Naive B cell (primary cell): ENCODE results near the gene DRD2. TPM values are rescaled to one million over a fixed set of nuclear protein-coding genes. Genes with fewer than 3 reads are reported as not detected.

Source experiments
- ATAC-seq, 2 donors: fragments of 150-1000 bp; cut with Tn5 transposase; 2 replicates each; pipeline ENCODE4 v1.10.0; 2021; ENCODE audit warnings: low read depth in 2 of 2, mild to moderate bottlenecking in 2 of 2, moderate library complexity in 2 of 2
- DNase-seq: peaks from one replicate; pipeline ENCODE4 v3.0.0; 2022
- H3K27ac Mint-ChIP-seq, 6 donors: one replicate each; pipeline ENCODE4 v1.8.0; 2020 to 2022; ENCODE audit warnings: mild to moderate bottlenecking in 6 of 6, mixed read lengths in 6 of 6, moderate library complexity in 5 of 6, inconsistent platforms in 2 of 6
- H3K27me3 Mint-ChIP-seq, 3 donors: one replicate each; pipeline ENCODE4 v1.8.0; 2021 to 2022; ENCODE audit warnings: mixed read lengths in 3 of 3, mild to moderate bottlenecking in 1 of 3
- H3K36me3 Mint-ChIP-seq, 2 donors: one replicate each; pipeline ENCODE4 v1.8.0; 2020 to 2022; ENCODE audit warnings: mixed read lengths in 2 of 2, inconsistent platforms in 1 of 2, mild to moderate bottlenecking in 1 of 2
- H3K4me1 Mint-ChIP-seq, 3 donors: one replicate each; pipeline ENCODE4 v1.8.0; 2020 to 2022; ENCODE audit warnings: mixed read lengths in 3 of 3, inconsistent platforms in 1 of 3, mild to moderate bottlenecking in 1 of 3, moderate library complexity in 1 of 3
- H3K4me3 Mint-ChIP-seq, 8 donors: one replicate each; pipeline ENCODE4 v1.8.0; 2020 to 2022; ENCODE audit warnings: mild to moderate bottlenecking in 8 of 8, mixed read lengths in 8 of 8, moderate library complexity in 8 of 8, inconsistent platforms in 2 of 8
- H3K9me3 Mint-ChIP-seq, 7 donors: one replicate each; pipeline ENCODE4 v1.8.0; 2020 to 2022; ENCODE audit warnings: mixed read lengths in 7 of 7, mild to moderate bottlenecking in 5 of 7, inconsistent platforms in 2 of 7, moderate library complexity in 1 of 7
- polyA plus RNA-seq, 6 donors: library from polyadenylated mRNA; unstranded; fragments of 300-500 nt; fragmentation: Illumina TruSeq; gene quantifications; one replicate each; pipeline ENCODE4 v1.2.3, GENCODE V29; 2021; ENCODE audit warnings: low read depth in 6 of 6

Gene DRD2
- polyA plus RNA-seq, 6 donors from 2014 or later, result not detected

- DNase-seq (no peak), ATAC-seq (no peak)
- Mint-ChIP-seq H3K27ac (no peak overlapping the region), H3K4me1 (no peaks in the 10 kb centered on the region), H3K36me3 (no peaks in the 10 kb centered on the region), H3K27me3 (peaks cover 8 to 25% (median 21%) of the 10 kb centered on the region in 3 donors), H3K4me3 (no peak overlapping the region), H3K9me3 (no peaks in the 10 kb centered on the region)
These were observed 25.5 kb downstream of the DRD2 start for GRCh38 chr11:113449743-113450142.

GRCh38 chr11:113448316-113448677, 26.9 kb downstream of the DRD2 start:
- no peaks in the 10 kb centered on the region for H3K36me3 Mint-ChIP-seq
- H3K4me1 Mint-ChIP-seq, result no peaks in the 10 kb centered on the region
- H3K27me3 Mint-ChIP-seq, result peaks cover 8 to 32% (median 24%) of the 10 kb centered on the region in 3 donors
- ATAC-seq, result no peak
- no peak for DNase-seq
- no peak overlapping the region for H3K4me3 Mint-ChIP-seq
- H3K9me3 Mint-ChIP-seq, result no peaks in the 10 kb centered on the region
- H3K27ac Mint-ChIP-seq, result peak overlapping the region in 1 of 6 donors; percentile 24

GRCh38 chr11:113447621-113448315, 27.4 kb downstream of the DRD2 start:
- ATAC-seq, result no peak
- H3K27ac Mint-ChIP-seq, result no peak overlapping the region
- H3K4me1 Mint-ChIP-seq, result no peaks in the 10 kb centered on the region
- no peak for DNase-seq
- peaks cover 12 to 34% (median 24%) of the 10 kb centered on the region in 3 donors for H3K27me3 Mint-ChIP-seq
- H3K4me3 Mint-ChIP-seq, result no peak overlapping the region
- H3K9me3 Mint-ChIP-seq, result no peaks in the 10 kb centered on the region
- no peaks in the 10 kb centered on the region for H3K36me3 Mint-ChIP-seq

GRCh38 chr11:113446938-113447337, 28.3 kb downstream of the DRD2 start:
- Mint-ChIP-seq H3K9me3 (no peaks in the 10 kb centered on the region), H3K4me3 (no peak overlapping the region), H3K4me1 (no peaks in the 10 kb centered on the region), H3K27me3 (peaks cover 20 to 38% (median 27%) of the 10 kb centered on the region in 3 donors), H3K27ac (no peak overlapping the region), H3K36me3 (no peaks in the 10 kb centered on the region)
- ATAC-seq (no peak), DNase-seq (no peak)

GRCh38 chr11:113446112-113446511, 29.1 kb downstream of the DRD2 start:
- peaks cover 20 to 38% (median 28%) of the 10 kb centered on the region in 3 donors for H3K27me3 Mint-ChIP-seq
- ATAC-seq (no peak), DNase-seq (no peak)
- H3K9me3 Mint-ChIP-seq, result no peaks in the 10 kb centered on the region
- H3K36me3 Mint-ChIP-seq, result no peaks in the 10 kb centered on the region
- H3K27ac Mint-ChIP-seq, result peak overlapping the region in 1 of 6 donors; percentile 80
- no peaks in the 10 kb centered on the region for H3K4me1 Mint-ChIP-seq
- H3K4me3 Mint-ChIP-seq, result no peak overlapping the region

- H3K27me3 Mint-ChIP-seq, result peaks cover 18 to 44% (median 20%) of the 10 kb centered on the region in 3 donors
- no peak for ATAC-seq
- H3K4me3 Mint-ChIP-seq, result no peak overlapping the region
- no peaks in the 10 kb centered on the region for H3K4me1 Mint-ChIP-seq
- no peak overlapping the region for H3K27ac Mint-ChIP-seq
- no peak for DNase-seq
- no peaks in the 10 kb centered on the region for H3K36me3 Mint-ChIP-seq
- H3K9me3 Mint-ChIP-seq, result no peaks in the 10 kb centered on the region
These were observed 30.6 kb downstream of the DRD2 start for GRCh38 chr11:113444502-113445123.

GRCh38 chr11:113440816-113441215, 34.4 kb downstream of the DRD2 start:
- no peak overlapping the region for H3K27ac Mint-ChIP-seq
- H3K9me3 Mint-ChIP-seq, result no peaks in the 10 kb centered on the region
- no peaks in the 10 kb centered on the region for H3K36me3 Mint-ChIP-seq
- no peaks in the 10 kb centered on the region for H3K4me1 Mint-ChIP-seq
- DNase-seq (no peak), ATAC-seq (no peak)
- H3K27me3 Mint-ChIP-seq, result peaks cover 11 to 32% (median 21%) of the 10 kb centered on the region in 3 donors
- H3K4me3 Mint-ChIP-seq, result no peak overlapping the region

GRCh38 chr11:113436672-113437252, 38.4 kb downstream of the DRD2 start:
- H3K27ac Mint-ChIP-seq, result peak overlapping the region in 1 of 6 donors; percentile 34
- H3K27me3 Mint-ChIP-seq, result peaks cover 3 to 19% (median 11%) of the 10 kb centered on the region in 3 donors
- H3K36me3 Mint-ChIP-seq, result no peaks in the 10 kb centered on the region
- no peak for DNase-seq
- H3K4me1 Mint-ChIP-seq, result no peaks in the 10 kb centered on the region
- no peak for ATAC-seq
- no peaks in the 10 kb centered on the region for H3K9me3 Mint-ChIP-seq
- H3K4me3 Mint-ChIP-seq, result no peak overlapping the region

GRCh38 chr11:113435190-113435968, 39.8 kb downstream of the DRD2 start:
- Mint-ChIP-seq H3K27me3 (peaks cover 3 to 19% (median 8%) of the 10 kb centered on the region in 3 donors), H3K27ac (no peak overlapping the region), H3K4me1 (no peaks in the 10 kb centered on the region), H3K4me3 (no peak overlapping the region), H3K9me3 (no peaks in the 10 kb centered on the region), H3K36me3 (no peaks in the 10 kb centered on the region)
- ATAC-seq, result no peak
- DNase-seq, result no peak

- Mint-ChIP-seq H3K4me3 (no peak overlapping the region), H3K36me3 (no peaks in the 10 kb centered on the region), H3K27ac (no peak overlapping the region), H3K27me3 (peaks cover 0 to 14% (median 10%) of the 10 kb centered on the region in 3 donors), H3K4me1 (no peaks in the 10 kb centered on the region), H3K9me3 (no peaks in the 10 kb centered on the region)
- no peak for DNase-seq
- ATAC-seq, result no peak
These were observed 43.5 kb downstream of the DRD2 start for GRCh38 chr11:113431746-113432145.

GRCh38 chr11:113426686-113427085, 48.5 kb downstream of the DRD2 start:
- ATAC-seq (no peak), DNase-seq (no peak)
- H3K27me3 Mint-ChIP-seq, result peaks cover 0 to 5% (median 0%) of the 10 kb centered on the region in 3 donors
- H3K4me3 Mint-ChIP-seq, result no peak overlapping the region
- no peaks in the 10 kb centered on the region for H3K4me1 Mint-ChIP-seq
- no peaks in the 10 kb centered on the region for H3K36me3 Mint-ChIP-seq
- no peaks in the 10 kb centered on the region for H3K9me3 Mint-ChIP-seq
- H3K27ac Mint-ChIP-seq, result no peak overlapping the region

GRCh38 chr11:113420808-113421207, 54.4 kb downstream of the DRD2 start:
- Mint-ChIP-seq H3K36me3 (no peaks in the 10 kb centered on the region), H3K4me1 (no peaks in the 10 kb centered on the region), H3K9me3 (no peaks in the 10 kb centered on the region), H3K27me3 (peaks cover 0 to 10% (median 10%) of the 10 kb centered on the region in 3 donors), H3K27ac (no peak overlapping the region), H3K4me3 (no peak overlapping the region)
- no peak for DNase-seq
- ATAC-seq, result no peak

GRCh38 chr11:113419454-113420003, 55.7 kb downstream of the DRD2 start:
- H3K4me3 Mint-ChIP-seq, result no peak overlapping the region
- no peaks in the 10 kb centered on the region for H3K36me3 Mint-ChIP-seq
- DNase-seq, result no peak
- no peaks in the 10 kb centered on the region for H3K4me1 Mint-ChIP-seq
- peaks cover 0 to 10% (median 10%) of the 10 kb centered on the region in 3 donors for H3K27me3 Mint-ChIP-seq
- ATAC-seq, result no peak
- H3K27ac Mint-ChIP-seq, result no peak overlapping the region
- H3K9me3 Mint-ChIP-seq, result no peaks in the 10 kb centered on the region
